ENCODE measurements around the gene STT3A. TPM values are rescaled to one million over a fixed set of nuclear protein-coding genes. Genes with fewer than 3 reads are reported as not detected.

Gene STT3A
- total RNA-seq, 2 experiments from 2014 or later: 87.9 to 172 TPM

DNA sequence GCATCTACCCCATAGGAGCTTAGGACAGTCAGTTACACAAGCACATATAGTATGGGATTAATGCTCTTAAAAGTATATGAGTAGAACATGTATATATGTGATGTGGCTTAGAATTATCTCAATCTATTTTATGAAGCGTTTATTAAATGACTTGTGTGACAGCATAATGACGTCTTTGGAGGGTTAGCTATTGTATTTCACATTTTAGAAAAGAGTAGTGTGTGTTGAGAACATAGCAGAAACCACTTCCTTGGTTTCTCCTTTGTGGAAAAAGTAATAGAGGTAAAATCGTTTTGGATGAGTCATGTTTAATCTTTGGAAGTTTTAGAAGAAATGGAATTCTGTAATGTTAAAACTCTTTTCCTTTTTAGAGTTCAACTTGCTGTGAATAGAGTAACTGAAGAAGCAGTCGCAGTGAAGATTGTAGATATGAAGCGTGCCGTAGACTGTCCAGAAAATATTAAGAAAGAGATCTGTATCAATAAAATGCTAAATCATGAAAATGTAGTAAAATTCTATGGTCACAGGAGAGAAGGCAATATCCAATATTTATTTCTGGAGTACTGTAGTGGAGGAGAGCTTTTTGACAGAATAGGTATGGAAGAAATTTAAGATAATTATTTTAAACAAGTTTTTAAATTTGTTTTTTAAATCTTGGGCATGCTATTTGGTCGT is 34.7 kb downstream of the STT3A start:
- TSS peak; percentile 50 for BruUV-seq (replicated peaks)
- intact Hi-C loops (cut with micrococcal nuclease; ENCODE audit: unreplicated experiment): loop anchor here (2.0 to 5.0 kb wide), 2 partner anchors 59 to 260 kb away; partner anchors contain the start of genes EI24 and HYLS1
- Histone ChIP-seq H3K4me2 (ENCODE audit: low read length) (peak overlapping the region; percentile 77), H3K4me3 (ENCODE audit: low read depth, low read length, poor library complexity, severe bottlenecking) (peak overlapping the region; percentile 89), H4K20me1 (ENCODE audit: insufficient read depth, low read length) (peaks cover 15% of the 10 kb centered on the region; the same call in 1 of the 2 replicates), H3K9me3 (ENCODE audit: low read length) (no peaks in the 10 kb centered on the region), H3K9me2 (ENCODE audit: insufficient read depth, low read length) (no peaks in the 10 kb centered on the region), H2AFZ (ENCODE audit: low read length) (no peak overlapping the region), H3K36me3 (ENCODE audit: insufficient read depth, low read length) (peaks cover 79% of the 10 kb centered on the region), H3K27ac (ENCODE audit: low read depth, low read length, poor library complexity, severe bottlenecking) (peak overlapping the region; percentile 88), H3K79me2 (ENCODE audit: insufficient read depth, low read depth, low read length) (peaks cover 72% of the 10 kb centered on the region), H3K4me1 (ENCODE audit: insufficient read depth, low read length, poor library complexity, severe bottlenecking) (peaks cover 33% of the 10 kb centered on the region)
- DNase-seq (ENCODE audit: low spot score): no peak
- ChIA-PET POLR2A (interaction anchor here (0.7 to 4.6 kb wide), 9 partner anchors 8 to 931 kb away, joined by 3 to 31 read pairs (median 7); partner anchors contain the start of genes HYLS1 and STT3A), CTCF (ENCODE audit: unreplicated experiment) (no interaction called here)
- TF ChIP-seq CTCF (conservative IDR thresholded peaks at IDR 0.05; ENCODE audit: low read length): no peak
- TF ChIP-seq EZH2phosphoT487 (IDR thresholded peaks at IDR 0.05; ENCODE audit: borderline replicate concordance, low read depth, low read length): no peak

DNA sequence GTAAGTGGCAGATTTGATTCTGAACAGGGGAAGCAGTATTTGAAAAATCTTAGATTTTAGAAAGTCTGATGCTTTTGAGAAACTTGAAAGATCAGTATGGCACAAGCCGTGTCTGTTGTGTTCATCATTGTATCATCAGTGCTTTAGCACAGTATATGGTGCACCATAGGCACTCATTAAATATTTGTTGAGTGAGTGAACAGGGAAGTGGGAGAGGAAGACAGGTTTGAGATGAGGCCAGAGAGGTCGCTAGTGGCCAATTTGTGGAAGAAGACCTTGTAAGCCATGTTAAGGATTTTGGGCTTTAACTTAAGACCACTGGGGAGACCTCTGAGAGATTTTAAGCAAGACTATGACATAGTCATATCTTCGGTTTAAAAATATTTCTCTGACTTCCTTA is 45.2 kb downstream of the STT3A start:
- DNase-seq (ENCODE audit: low spot score): no peak
- peaks cover 13% of the 10 kb centered on the region; the same call in 1 of the 2 replicates for H4K20me1 ChIP-seq (ENCODE audit: insufficient read depth, low read length)
- intact Hi-C loops (cut with micrococcal nuclease; ENCODE audit: unreplicated experiment): no loop called here
- H3K79me2 ChIP-seq (ENCODE audit: insufficient read depth, low read depth, low read length): peaks cover 44% of the 10 kb centered on the region; the same call in 1 of the 2 replicates
- no TSS peak for BruUV-seq (replicated peaks)
- H3K9me2 ChIP-seq (ENCODE audit: insufficient read depth, low read length): no peaks in the 10 kb centered on the region
- ChIA-PET POLR2A (interaction anchor here (0.8 to 1.0 kb wide), 2 partner anchors 9 to 17 kb away, joined by 3 read pairs; no protein-coding TSS in a partner anchor), CTCF (ENCODE audit: unreplicated experiment) (no interaction called here)
- H3K4me3 ChIP-seq (ENCODE audit: low read depth, low read length, poor library complexity, severe bottlenecking): no peak overlapping the region
- TF ChIP-seq EZH2phosphoT487 (IDR thresholded peaks at IDR 0.05; ENCODE audit: borderline replicate concordance, low read depth, low read length) (no peak), CTCF (conservative IDR thresholded peaks at IDR 0.05; ENCODE audit: low read length) (peak; percentile 37)
- H3K4me1 ChIP-seq (ENCODE audit: insufficient read depth, low read length, poor library complexity, severe bottlenecking): no peaks in the 10 kb centered on the region
- no peak overlapping the region for H2AFZ ChIP-seq (ENCODE audit: low read length)
- H3K27ac ChIP-seq (ENCODE audit: low read depth, low read length, poor library complexity, severe bottlenecking): no peak overlapping the region
- no peaks in the 10 kb centered on the region for H3K9me3 ChIP-seq (ENCODE audit: low read length)
- no peak overlapping the region for H3K4me2 ChIP-seq (ENCODE audit: low read length)
- peaks cover 98% of the 10 kb centered on the region for H3K36me3 ChIP-seq (ENCODE audit: insufficient read depth, low read length)

DNA sequence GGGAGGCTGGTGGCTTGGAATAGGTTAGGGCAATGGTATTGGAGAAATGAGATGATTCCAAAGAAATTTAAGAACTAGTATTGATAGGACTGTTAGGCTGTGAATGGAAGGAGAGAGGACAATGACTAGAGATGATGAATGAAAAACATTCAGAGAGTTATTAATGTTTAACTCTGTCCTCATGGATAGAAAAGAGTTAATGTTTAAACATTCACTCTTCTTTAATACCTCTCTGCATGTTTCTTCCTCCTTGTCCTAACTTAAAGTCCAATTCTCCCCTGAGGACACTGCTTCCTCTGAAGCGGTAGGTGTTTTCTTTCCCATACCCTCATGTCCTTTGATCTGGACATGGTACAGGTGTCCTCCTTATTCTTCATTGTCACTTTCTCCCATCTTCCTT is 45.7 kb downstream of the STT3A start:
- H2AFZ ChIP-seq (ENCODE audit: low read length): no peak overlapping the region
- intact Hi-C loops (cut with micrococcal nuclease; ENCODE audit: unreplicated experiment): no loop called here
- H3K79me2 ChIP-seq (ENCODE audit: insufficient read depth, low read depth, low read length): peaks cover 42% of the 10 kb centered on the region; the same call in 1 of the 2 replicates
- no peaks in the 10 kb centered on the region for H3K4me1 ChIP-seq (ENCODE audit: insufficient read depth, low read length, poor library complexity, severe bottlenecking)
- no peaks in the 10 kb centered on the region for H3K9me2 ChIP-seq (ENCODE audit: insufficient read depth, low read length)
- no peak overlapping the region for H3K27ac ChIP-seq (ENCODE audit: low read depth, low read length, poor library complexity, severe bottlenecking)
- H3K4me3 ChIP-seq (ENCODE audit: low read depth, low read length, poor library complexity, severe bottlenecking): no peak overlapping the region
- DNase-seq (ENCODE audit: low spot score): no peak
- H3K9me3 ChIP-seq (ENCODE audit: low read length): no peaks in the 10 kb centered on the region
- ChIA-PET POLR2A (no interaction called here), CTCF (ENCODE audit: unreplicated experiment) (no interaction called here)
- TF ChIP-seq CTCF (conservative IDR thresholded peaks at IDR 0.05; ENCODE audit: low read length) (no peak), EZH2phosphoT487 (IDR thresholded peaks at IDR 0.05; ENCODE audit: borderline replicate concordance, low read depth, low read length) (no peak)
- BruUV-seq (replicated peaks): no TSS peak
- H4K20me1 ChIP-seq (ENCODE audit: insufficient read depth, low read length): peaks cover 13% of the 10 kb centered on the region; the same call in 1 of the 2 replicates
- H3K4me2 ChIP-seq (ENCODE audit: low read length): no peak overlapping the region
- H3K36me3 ChIP-seq (ENCODE audit: insufficient read depth, low read length): peaks cover 97% of the 10 kb centered on the region
